OCI-M1 (cell line): ENCODE data around the gene SSPN.

Source experiments
- DNase-seq: peaks from one replicate; lab custom pipeline; 2025; lab: John Stamatoyannopoulos, UW

The SSPN gene, protein sequence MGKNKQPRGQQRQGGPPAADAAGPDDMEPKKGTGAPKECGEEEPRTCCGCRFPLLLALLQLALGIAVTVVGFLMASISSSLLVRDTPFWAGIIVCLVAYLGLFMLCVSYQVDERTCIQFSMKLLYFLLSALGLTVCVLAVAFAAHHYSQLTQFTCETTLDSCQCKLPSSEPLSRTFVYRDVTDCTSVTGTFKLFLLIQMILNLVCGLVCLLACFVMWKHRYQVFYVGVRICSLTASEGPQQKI

GRCh38 chr12:26195250-26195640 lies at the start of gene SSPN:
SSPN (plus strand) TSS chr12:26195573; CDS start chr12:26195673, 100 bp downstream.
- no peak for DNase-seq

DNA sequence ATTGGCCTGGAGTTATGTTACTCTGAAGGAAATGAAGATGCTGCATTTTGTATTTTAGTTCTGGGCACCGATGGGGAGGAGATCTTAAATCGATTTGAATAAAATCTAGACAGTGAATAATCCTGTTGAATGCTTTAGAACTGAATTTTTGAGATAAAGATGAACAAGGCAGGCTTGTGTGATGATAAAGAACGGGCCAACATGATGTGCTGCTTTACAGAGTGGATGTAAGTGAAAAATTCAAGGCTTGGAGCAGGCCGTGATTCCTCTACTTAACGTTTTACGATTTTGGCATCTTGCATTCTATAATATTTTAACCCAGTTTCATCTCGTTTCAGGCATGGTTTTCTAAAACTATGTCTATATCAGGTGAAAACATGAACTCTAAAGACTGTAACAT lies 47.1 kb upstream of the SSPN start:
- no peak for DNase-seq

GRCh38 chr12:26149968-26150500 lies 45.3 kb upstream of the SSPN start:
- DNase-seq: no peak

DNA sequence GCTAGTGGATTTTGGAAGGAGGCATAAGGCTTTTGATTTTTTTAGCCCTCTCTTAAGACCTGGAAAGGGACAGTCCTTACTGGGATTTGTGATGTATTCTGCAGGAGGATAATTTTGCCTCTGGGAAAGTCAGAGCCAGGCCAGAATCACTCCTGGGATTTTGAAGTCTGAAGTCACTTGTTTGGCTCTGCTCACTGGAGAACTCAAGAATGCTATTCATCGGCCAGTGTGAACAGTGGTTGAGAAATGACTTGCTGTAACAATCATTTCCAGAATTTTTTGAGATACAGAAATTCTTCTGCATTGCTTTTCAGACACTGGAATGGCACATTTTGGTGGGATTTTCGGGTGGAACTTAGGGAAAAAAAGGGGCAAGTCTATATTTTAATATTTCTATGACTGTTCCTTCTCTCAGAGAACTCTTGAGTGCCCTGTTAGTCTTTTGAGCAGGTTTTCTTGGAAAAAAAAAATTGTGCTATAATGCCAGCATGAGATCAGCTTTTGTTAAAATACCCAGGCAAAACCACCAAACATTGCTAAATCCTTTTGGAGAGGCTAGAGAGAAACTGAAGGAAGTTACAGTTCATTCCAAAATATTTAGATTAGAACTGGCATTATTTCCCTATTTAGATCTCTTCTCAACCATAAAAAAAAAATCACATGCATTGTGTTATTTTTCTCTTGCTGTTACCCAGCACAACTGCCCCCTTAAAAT lies 44.5 kb upstream of the SSPN start:
- DNase-seq: no peak

DNA sequence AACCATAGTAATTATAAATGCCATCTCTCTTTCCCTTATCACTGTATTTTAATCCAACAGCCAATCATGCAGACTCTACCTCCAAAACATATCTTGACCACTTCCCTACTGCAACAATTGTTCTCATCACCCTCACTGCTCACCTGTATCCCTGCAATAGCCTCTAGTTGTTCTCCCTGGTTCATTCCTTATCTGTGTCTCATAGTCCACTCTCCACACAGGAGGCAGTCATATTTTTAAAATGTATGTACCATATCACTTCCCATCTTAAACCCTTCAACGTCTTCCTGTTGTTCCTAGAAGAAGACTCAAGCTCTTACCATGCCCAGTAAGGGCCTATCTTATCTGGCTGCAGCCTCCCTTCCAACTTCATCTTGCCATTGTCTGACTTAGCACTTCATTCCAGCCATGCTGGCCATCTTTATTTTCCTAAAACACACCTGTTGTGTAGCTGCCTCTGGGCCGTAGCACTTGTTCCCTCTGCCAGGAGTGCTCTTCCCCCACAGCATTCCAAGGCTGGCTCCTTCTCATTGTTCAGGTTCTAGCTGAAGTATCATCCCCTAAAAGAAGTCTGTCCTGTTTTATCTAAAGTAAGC lies 42.8 kb upstream of the SSPN start:
- peak; percentile 31 for DNase-seq

- peak; percentile 42 for DNase-seq
Observed at GRCh38 chr12:26153421-26154154, 41.8 kb upstream of the SSPN start.

GRCh38 chr12:26156201-26156871 lies 39.0 kb upstream of the SSPN start:
- peak; percentile 48 for DNase-seq

GRCh38 chr12:26157001-26157400 lies 38.4 kb upstream of the SSPN start:
- DNase-seq: no peak

DNA sequence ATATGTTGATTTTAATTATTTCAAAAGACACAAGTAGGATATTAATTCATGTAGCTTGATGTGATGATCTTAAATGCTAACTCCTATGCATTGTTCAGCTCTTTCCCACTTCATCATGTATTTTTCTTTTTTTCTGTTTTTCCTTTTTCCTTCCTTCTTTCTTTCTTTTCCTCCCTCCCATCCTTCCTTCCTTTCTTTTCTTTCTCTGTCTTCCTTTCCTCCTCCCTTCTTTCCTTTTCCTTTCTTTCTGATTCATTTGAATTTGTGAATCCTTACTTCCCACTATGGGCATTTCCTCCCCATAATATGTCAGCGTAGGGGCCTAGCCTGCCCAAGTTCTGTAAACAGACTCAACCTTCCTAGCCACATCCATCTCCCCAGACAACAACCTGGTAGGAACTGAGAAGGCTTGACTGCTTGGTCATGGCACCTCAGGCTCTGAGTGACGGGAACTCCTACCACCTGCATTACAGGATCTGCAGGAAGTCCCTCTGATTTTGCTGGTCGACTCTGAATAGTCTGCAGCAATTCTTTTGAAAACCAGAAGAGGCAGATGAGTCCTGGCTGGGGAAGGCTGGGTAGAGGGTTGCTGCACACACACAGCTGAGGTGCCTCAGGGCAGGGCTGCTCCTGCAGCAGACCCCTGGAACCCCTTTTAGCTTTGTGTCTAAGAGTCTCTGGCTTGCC lies 37.2 kb upstream of the SSPN start:
- peak; percentile 18 for DNase-seq

GRCh38 chr12:26162174-26162573 lies 33.2 kb upstream of the SSPN start:
- DNase-seq: no peak

- no peak for DNase-seq
Observed at GRCh38 chr12:26162905-26163304, 32.5 kb upstream of the SSPN start.

DNA sequence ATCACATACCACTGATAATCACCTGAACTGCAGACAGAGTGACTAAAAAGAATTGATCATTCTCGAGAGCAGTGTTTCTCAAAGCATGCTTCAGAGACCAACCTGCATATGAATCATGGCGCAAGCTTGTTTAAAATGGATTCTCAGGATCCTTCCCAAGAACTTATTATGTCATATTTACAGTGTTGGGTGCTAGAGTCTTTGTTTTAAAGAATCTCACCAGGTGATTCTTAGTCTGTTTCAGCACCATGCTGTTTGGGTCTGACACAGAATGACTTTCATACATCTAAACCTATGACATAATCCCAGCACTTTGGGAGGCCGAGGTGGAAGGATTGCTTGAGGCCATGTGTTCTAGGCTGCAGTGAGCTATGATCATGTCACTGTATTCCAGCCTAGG lies 31.3 kb upstream of the SSPN start:
- no peak for DNase-seq

DNA sequence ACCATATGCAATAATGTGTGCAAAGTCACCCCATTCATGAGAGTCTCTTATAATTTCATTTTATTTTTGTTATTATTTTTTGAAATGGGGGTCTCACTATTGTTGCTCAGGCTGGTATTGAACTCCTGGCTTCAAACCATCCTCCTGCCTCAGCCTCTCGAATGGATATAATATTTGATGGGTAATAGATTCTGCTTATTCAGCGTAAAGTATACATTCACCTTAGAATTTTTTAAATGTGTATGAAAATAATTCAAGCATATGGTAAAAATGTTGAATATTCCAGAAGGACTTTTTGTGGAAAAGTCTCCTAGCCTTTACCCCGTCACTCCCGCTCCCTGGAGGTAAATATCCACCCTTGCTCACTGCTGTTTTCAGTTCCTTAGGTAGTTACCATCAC lies 23.4 kb upstream of the SSPN start:
- DNase-seq: no peak

- no peak for DNase-seq
Observed at GRCh38 chr12:26172539-26172938, 22.8 kb upstream of the SSPN start.

- DNase-seq: no peak
Observed at GRCh38 chr12:26172946-26173552, 22.3 kb upstream of the SSPN start.

- no peak for DNase-seq
Observed at GRCh38 chr12:26176725-26177124, 18.6 kb upstream of the SSPN start.

- no peak for DNase-seq
Observed at GRCh38 chr12:26177283-26177682, 18.1 kb upstream of the SSPN start.

DNA sequence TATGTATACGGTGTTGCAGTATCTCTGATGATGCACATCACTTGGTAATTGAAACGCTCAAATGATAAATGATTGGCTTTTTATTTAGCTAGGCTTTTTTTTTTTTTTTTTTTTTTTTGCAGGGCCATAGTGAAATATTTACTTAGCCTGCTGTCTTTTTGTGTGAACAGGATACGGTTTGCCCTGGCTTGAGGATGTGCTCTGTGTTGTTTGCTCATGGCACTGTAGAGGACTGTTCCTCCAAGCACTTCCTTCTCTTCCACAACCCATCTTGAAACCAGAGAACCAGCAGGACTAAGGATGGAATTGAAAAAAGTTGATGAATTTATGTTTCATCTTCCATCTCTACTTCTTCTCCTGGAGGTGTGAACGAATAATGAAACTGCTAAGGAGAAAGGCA lies 15.5 kb upstream of the SSPN start:
- no peak for DNase-seq

DNA sequence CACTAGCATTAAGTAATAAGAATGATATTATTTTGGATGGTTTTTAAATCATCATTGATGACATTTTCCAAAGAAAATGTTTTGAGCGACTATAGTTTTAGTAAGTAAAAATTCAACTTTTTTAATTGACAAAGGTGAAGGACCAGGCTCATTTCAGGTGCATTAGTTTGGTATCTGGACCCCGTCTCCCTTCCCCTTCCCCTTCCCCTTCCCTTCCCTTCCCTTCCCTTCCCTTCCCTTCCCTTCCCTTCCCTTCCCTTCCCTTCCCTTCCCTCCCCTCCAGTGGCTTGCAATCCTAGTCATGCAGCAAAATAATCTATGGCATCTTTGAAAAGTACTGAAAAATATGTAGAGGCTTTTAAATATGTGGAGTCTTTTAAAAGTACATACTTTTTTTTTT lies 13.0 kb upstream of the SSPN start:
- no peak for DNase-seq

- peak; percentile 57 for DNase-seq
Observed at GRCh38 chr12:26185532-26186320, 9.6 kb upstream of the SSPN start.
